Body of pancreas (tissue), 4 donors: ENCODE results near the gene NECAB3. TPM values are rescaled to one million over a fixed set of nuclear protein-coding genes. Genes with fewer than 3 reads are reported as not detected.

Source experiments
- ATAC-seq: fragments of 150-250 bp; one replicate; pipeline ENCODE4 v1.9.1; 2016
- DNase-seq, 4 donors: peaks; one replicate each; pipeline ENCODE4 v3.0.0-alpha.2; 2019
- H3K27ac ChIP-seq, 4 donors: fragments of 200-600 bp; sonication (generic); 1 replicate in 3 of 4; 2 replicates in 1 of 4; pipeline versions ENCODE4 v1.5.1 to v1.6.1; 2016 to 2019; ENCODE audit warnings: mild to moderate bottlenecking in 1 of 4, mixed read lengths in 1 of 4, moderate library complexity in 1 of 4
- H3K27me3 ChIP-seq, 2 donors: fragments of 200-600 bp; sonication (generic); one replicate each; pipeline ENCODE4 v1.6.0; 2016; ENCODE audit warnings: mild to moderate bottlenecking in 1 of 2
- H3K36me3 ChIP-seq, 2 donors: fragments of 200-600 bp; sonication (generic); replicated peaks in 1 of 2; 2 replicates each; pipeline ENCODE4 v1.5.1; 2016; ENCODE audit warnings: low read depth in 2 of 2; ENCODE audit not compliant: insufficient read depth in 1 of 2
- H3K4me1 ChIP-seq: fragments of 200-600 bp; sonication (generic); one replicate; pipeline ENCODE4 v1.6.0; 2016
- H3K4me3 ChIP-seq, 2 donors: fragments of 200-600 bp; sonication (generic); 1 replicate in 1 of 2; 2 replicates in 1 of 2; pipeline ENCODE4 v1.5.1; 2016 to 2019
- H3K9me3 ChIP-seq, 3 donors: fragments of 200-600 bp; sonication (generic); 1 replicate in 2 of 3; 2 replicates in 1 of 3; pipeline ENCODE4 v1.5.1; 2016
- POLR2A ChIP-seq, 3 donors: fragments of 450-650 bp; IDR thresholded peaks; one replicate each; pipeline ENCODE4 v1.6.1; 2016; ENCODE audit warnings: antibody characterized with exemption in 3 of 3, mild to moderate bottlenecking in 2 of 3
- WGBS, 2 donors: methylation state at CpG; one replicate each; pipeline ENCODE4 v1.1.5; 2017; 5-methylcytosine and 5-hydroxymethylcytosine counted together
- intact Hi-C: fragments of 100-400 bp; cut with DNase I; formaldehyde crosslinking; loops from one replicate; pipeline ENCODE4 v1.15.1; 2023
- total RNA-seq, 2 donors: library from RNA; depleted of rRNA; stranded (reverse); fragments of >200 nt; gene quantifications; one replicate each; pipeline ENCODE4 v1.1.0, GENCODE V29; 2016
- TF ChIP-seq, protein P1 (sequence below), 7 experiments: fragments of 450-650 bp in 4 of 7; fragments of 200-600 bp in 3 of 7; sonication (generic) in 3 of 7; IDR thresholded peaks; one replicate each; pipeline ENCODE4 v1.5.1; 2016 to 2019; ENCODE audit warnings: antibody characterized with exemption in 7 of 7

The NECAB3 gene
- total RNA-seq, 2 donors from 2014 or later, result 41.8 to 92.3 TPM

DNA sequence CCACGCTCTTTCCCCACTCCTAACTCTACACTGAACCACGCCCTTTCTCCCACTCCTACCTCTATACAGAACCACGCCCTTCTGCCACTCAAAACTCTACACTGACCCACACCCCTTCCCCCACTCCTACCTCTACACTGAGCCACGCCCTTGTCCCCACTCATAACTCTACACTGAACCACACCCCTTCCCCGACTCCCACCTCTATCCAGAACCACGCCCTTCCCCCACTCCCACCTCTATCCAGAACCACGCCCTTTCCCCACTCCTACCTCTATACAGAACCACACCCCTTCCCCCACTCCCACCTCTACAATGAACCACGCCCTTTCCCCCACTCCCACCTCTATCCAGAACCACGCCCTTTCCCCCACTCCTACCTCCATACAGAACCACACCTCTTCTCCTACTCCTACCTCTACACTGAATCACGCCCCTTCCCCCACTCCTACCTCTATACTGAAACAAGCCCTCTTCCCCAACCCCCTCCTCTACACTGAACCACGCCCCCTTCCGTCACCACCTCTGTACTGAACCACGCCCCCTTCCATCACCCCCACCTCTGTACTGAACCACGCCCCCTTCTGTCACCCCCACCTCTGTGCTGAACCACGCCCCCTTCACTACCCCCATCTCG, 35.8 kb upstream of the NECAB3 start:
- H3K4me1 ChIP-seq, result no peaks in the 10 kb centered on the region
- no peaks in the 10 kb centered on the region for H3K9me3 ChIP-seq
- WGBS, 2 donors, result 87% methylated on average over 16 of the region's 16 CpGs
- no peak overlapping the region for H3K4me3 ChIP-seq
- no peak for TF ChIP-seq POLR2A (IDR thresholded peaks at IDR 0.05)
- TF ChIP-seq, protein P1, sequence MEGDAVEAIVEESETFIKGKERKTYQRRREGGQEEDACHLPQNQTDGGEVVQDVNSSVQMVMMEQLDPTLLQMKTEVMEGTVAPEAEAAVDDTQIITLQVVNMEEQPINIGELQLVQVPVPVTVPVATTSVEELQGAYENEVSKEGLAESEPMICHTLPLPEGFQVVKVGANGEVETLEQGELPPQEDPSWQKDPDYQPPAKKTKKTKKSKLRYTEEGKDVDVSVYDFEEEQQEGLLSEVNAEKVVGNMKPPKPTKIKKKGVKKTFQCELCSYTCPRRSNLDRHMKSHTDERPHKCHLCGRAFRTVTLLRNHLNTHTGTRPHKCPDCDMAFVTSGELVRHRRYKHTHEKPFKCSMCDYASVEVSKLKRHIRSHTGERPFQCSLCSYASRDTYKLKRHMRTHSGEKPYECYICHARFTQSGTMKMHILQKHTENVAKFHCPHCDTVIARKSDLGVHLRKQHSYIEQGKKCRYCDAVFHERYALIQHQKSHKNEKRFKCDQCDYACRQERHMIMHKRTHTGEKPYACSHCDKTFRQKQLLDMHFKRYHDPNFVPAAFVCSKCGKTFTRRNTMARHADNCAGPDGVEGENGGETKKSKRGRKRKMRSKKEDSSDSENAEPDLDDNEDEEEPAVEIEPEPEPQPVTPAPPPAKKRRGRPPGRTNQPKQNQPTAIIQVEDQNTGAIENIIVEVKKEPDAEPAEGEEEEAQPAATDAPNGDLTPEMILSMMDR (IDR thresholded peaks at IDR 0.05), result no peak
- DNase-seq (no peak), ATAC-seq (no peak)
- intact Hi-C loops, result no loop called here
- H3K27ac ChIP-seq, result no peak overlapping the region
- H3K36me3 ChIP-seq, result peaks cover 0 to 7% of the 10 kb centered on the region in 2 donors
- H3K27me3 ChIP-seq, result no peaks in the 10 kb centered on the region

DNA sequence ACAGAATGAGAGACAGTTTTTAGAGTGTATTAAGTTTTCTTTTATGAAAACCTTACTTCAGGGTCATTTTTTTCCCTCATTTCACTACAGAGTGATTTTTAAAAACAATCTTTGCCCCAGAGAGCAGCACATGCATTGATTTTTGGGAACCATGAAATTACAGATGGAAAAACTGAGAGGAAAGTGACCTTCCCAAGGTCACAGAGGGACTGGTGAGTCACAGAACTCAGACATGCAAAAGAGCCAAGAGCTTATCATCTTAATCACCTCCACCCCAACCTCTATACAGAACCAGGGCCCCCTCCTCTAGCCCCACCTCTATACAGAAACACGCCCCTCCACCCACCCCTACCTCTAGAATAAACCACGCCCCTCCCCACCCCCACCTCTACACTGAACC, 35.2 kb upstream of the NECAB3 start:
- ATAC-seq, result no peak
- peaks cover 0 to 7% of the 10 kb centered on the region in 2 donors for H3K36me3 ChIP-seq
- DNase-seq, result no peak
- no peak overlapping the region for H3K4me3 ChIP-seq
- H3K27me3 ChIP-seq, result no peaks in the 10 kb centered on the region
- intact Hi-C loops, result no loop called here
- H3K27ac ChIP-seq, result no peak overlapping the region
- 67 to 83% methylated on average over 2 of the region's 2 CpGs for WGBS, 2 donors
- H3K4me1 ChIP-seq, result no peaks in the 10 kb centered on the region
- no peaks in the 10 kb centered on the region for H3K9me3 ChIP-seq
- TF ChIP-seq, protein P1 (IDR thresholded peaks at IDR 0.05), result no peak
- TF ChIP-seq POLR2A (IDR thresholded peaks at IDR 0.05), result no peak

DNA sequence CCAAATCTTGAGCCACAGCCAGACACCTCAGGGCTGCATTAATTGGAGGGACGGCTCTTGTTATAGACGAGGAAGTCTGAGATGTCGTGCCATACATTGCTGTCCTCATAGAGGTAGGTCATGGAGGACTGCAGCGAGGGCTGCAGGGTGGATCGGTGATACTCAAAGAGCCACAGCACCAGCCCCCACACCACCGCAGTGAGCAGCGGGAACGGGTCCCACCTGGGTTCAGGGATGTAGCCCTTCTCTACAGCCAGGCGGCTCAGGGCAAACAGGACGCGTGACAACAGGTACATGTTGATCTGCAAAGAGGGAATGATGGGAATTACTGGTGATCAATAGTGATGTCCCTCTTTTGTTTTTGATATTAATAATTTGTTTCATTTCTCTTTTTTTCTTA, 33.4 kb upstream of the NECAB3 start:
- 83 to 85% methylated on average over 9 to 11 of the region's 11 CpGs for WGBS, 2 donors
- H3K36me3 ChIP-seq, result no peaks in the 10 kb centered on the region

DNA sequence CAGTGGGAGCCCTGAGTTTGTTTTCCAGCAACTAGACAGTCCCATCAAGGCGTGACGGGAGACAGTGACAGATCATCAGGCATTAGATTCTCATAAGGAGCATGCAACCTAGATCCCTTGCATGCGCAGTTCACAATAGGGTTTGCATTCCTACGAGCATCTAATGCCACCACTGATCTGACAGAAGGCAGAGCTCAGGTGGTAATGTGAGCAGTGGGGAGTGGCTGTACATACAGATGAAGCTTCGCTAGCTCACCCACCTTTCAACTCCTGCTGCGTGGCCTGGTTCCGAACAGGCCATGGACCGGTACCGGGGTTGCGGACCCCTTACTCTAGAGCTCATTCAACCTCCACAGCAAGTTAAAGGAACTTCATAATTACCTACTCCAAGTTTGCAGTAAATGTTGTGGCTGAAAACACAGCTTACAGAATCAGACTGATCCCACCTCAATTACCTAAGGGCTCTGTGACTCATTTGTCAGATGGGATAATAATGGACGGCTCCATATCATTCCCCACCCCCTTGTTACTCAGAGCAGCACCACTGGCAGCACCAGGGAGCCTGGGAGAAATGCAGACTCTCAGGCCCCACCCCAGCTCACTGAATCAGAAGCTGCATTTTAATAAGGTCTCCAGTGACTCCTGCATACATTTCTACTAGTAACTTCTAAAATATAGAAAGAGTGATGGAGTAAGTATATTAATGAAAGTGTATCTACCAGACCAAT, 30.1 kb upstream of the NECAB3 start:
- Histone ChIP-seq H3K4me1 (no peaks in the 10 kb centered on the region), H3K27me3 (no peaks in the 10 kb centered on the region), H3K27ac (no peak overlapping the region), H3K4me3 (no peak overlapping the region), H3K36me3 (no peaks in the 10 kb centered on the region), H3K9me3 (no peaks in the 10 kb centered on the region)
- TF ChIP-seq, protein P1 (IDR thresholded peaks at IDR 0.05), result no peak
- TF ChIP-seq POLR2A (IDR thresholded peaks at IDR 0.05), result no peak
- WGBS, 2 donors, result 93 to 98% methylated on average over 11 of the region's 11 CpGs
- DNase-seq (no peak), ATAC-seq (no peak)
- intact Hi-C loops, result no loop called here

More for the DNA sequence above, 33.4 kb upstream of the NECAB3 start:
- Histone ChIP-seq H3K27ac (no peak overlapping the region), H3K27me3 (no peaks in the 10 kb centered on the region), H3K9me3 (no peaks in the 10 kb centered on the region), H3K4me3 (no peak overlapping the region), H3K4me1 (no peaks in the 10 kb centered on the region)
- intact Hi-C loops, result no loop called here
- no peak for DNase-seq
- no peak for ATAC-seq
- TF ChIP-seq, protein P1 (IDR thresholded peaks at IDR 0.05), result no peak
- no peak for TF ChIP-seq POLR2A (IDR thresholded peaks at IDR 0.05)
